Metanephros (tissue), 2 donors: ENCODE data around the gene SLC23A2. TPM values are rescaled to one million over a fixed set of nuclear protein-coding genes. Genes with fewer than 3 reads are reported as not detected.

Experiments used
- small RNA-seq: library from RNA; depleted of rRNA; stranded (forward); fragments of <200 nt; gene quantifications from one replicate; pipeline ENCODE3, GENCODE V24; 2014; ENCODE audit warnings: low replicate concordance
- total RNA-seq: library from RNA; depleted of rRNA; stranded (reverse); fragments of >200 nt; gene quantifications from one replicate; pipeline ENCODE4 v1.2.3, GENCODE V29; 2014

SLC23A2 gene
- 24.9 TPM for total RNA-seq

GRCh38 chr20:5001174-5002076, at the start of gene SLC23A2:
TSS of gene SLC23A2 (minus strand) at chr20:5001510. CDS start at chr20:4932562, 68,948 bp downstream.

Small RNA genes within 50 kb of the gene (small RNA-seq; reads per million reads assigned to genes)
- gene AL121890.1 (not detected), gene RF00322 (not detected)

Other genes starting within 250 kb of the SLC23A2 start
- 19.3 TPM for gene RASSF2, start 177.9 kb downstream of the SLC23A2 start, total RNA-seq
- 95.6 TPM for gene TMEM230, start 111.6 kb upstream of the SLC23A2 start, total RNA-seq
- gene PCNA, start 118.4 kb upstream of the SLC23A2 start, total RNA-seq, result 82.6 TPM
- gene CDS2, start 125.5 kb upstream of the SLC23A2 start, total RNA-seq, result 40.8 TPM